ENCODE measurements around the gene TBC1D14.

Gene TBC1D14

GRCh38 chr4:6917461-6918271 is 8.0 kb downstream of the TBC1D14 start:
- Histone ChIP-seq H2AK5ac (ENCODE audit: low read length) (no peak overlapping the region), H3K14ac (ENCODE audit: low read length) (no peak overlapping the region), H3K9me3 (ENCODE audit: insufficient read depth, low read depth, low read length) (no peaks in the 10 kb centered on the region), H2BK12ac (ENCODE audit: low read length) (no peak overlapping the region), H4K12ac (ENCODE audit: low read depth, low read length) (no peak overlapping the region), H4K8ac (ENCODE audit: low read depth, low read length) (no peak overlapping the region), H3K4ac (ENCODE audit: low read depth, low read length) (no peak overlapping the region), H3K4me1 (ENCODE audit: control insufficient read depth in 1 of 2, insufficient read depth in 2 of 2, low read length in 2 of 2) (peaks cover 22 to 30% of the 10 kb centered on the region in 2 experiments), H2BK120ac (ENCODE audit: insufficient read depth, low read length, poor library complexity) (no peak overlapping the region), H3K23ac (ENCODE audit: low read length) (no peak overlapping the region), H3K4me2 (ENCODE audit: low read length) (no peak overlapping the region), H2BK5ac (ENCODE audit: low read depth, low read length, poor library complexity) (no peak overlapping the region), H3K27me3 (ENCODE audit: insufficient read depth, low read length) (no peaks in the 10 kb centered on the region), H3K9ac (ENCODE audit: low read length) (no peak overlapping the region), H3K18ac (ENCODE audit: low read length) (no peak overlapping the region), H3K79me2 (ENCODE audit: control insufficient read depth, insufficient read depth, low read length, poor library complexity) (no peaks in the 10 kb centered on the region), H3K36me3 (ENCODE audit: control insufficient read depth in 1 of 2, insufficient read depth in 2 of 2, low read length in 2 of 2) (no peaks in the 10 kb centered on the region), H4K91ac (ENCODE audit: low read depth, low read length) (peak overlapping the region; percentile 1), H3K27ac (ENCODE audit: low read depth, low read length) (no peak overlapping the region), H3K4me3 (ENCODE audit: low read depth, low read length) (no peak overlapping the region), H2AFZ (ENCODE audit: insufficient read depth, low read length, poor library complexity) (no peak overlapping the region), H3K79me1 (ENCODE audit: low read length) (peaks cover 6% of the 10 kb centered on the region)
- peak in 1 of 2 donors; percentile 58 for DNase-seq
- no CpG with 5 or more reads among the region's 18 CpGs for WGBS (ENCODE audit: extremely low coverage, insufficient coverage, insufficient read length)

- WGBS (ENCODE audit: extremely low coverage, insufficient coverage, insufficient read length), result no CpG with 5 or more reads among the region's 7 CpGs
Measured at GRCh38 chr4:6918338-6918737, 8.7 kb downstream of the TBC1D14 start.

GRCh38 chr4:6920171-6920570 is 10.5 kb downstream of the TBC1D14 start:
- no peaks in the 10 kb centered on the region for H3K27me3 ChIP-seq (ENCODE audit: insufficient read depth, low read length)

More at GRCh38 chr4:6918338-6918737, 8.7 kb downstream of the TBC1D14 start:
- Histone ChIP-seq H3K36me3 (ENCODE audit: control insufficient read depth in 1 of 2, insufficient read depth in 2 of 2, low read length in 2 of 2) (peaks cover under 1 to 1% of the 10 kb centered on the region in 2 experiments), H3K79me2 (ENCODE audit: control insufficient read depth, insufficient read depth, low read length, poor library complexity) (no peaks in the 10 kb centered on the region), H3K9me3 (ENCODE audit: insufficient read depth, low read depth, low read length) (no peaks in the 10 kb centered on the region), H3K18ac (ENCODE audit: low read length) (no peak overlapping the region), H3K4me3 (ENCODE audit: low read depth, low read length) (no peak overlapping the region), H3K27ac (ENCODE audit: low read depth, low read length) (no peak overlapping the region), H3K79me1 (ENCODE audit: low read length) (peaks cover 6% of the 10 kb centered on the region), H2BK12ac (ENCODE audit: low read length) (no peak overlapping the region), H3K4me1 (ENCODE audit: control insufficient read depth in 1 of 2, insufficient read depth in 2 of 2, low read length in 2 of 2) (peaks cover 22 to 30% of the 10 kb centered on the region in 2 experiments), H3K4me2 (ENCODE audit: low read length) (no peak overlapping the region), H3K9ac (ENCODE audit: low read length) (no peak overlapping the region), H3K27me3 (ENCODE audit: insufficient read depth, low read length) (no peaks in the 10 kb centered on the region), H3K23ac (ENCODE audit: low read length) (no peak overlapping the region), H2BK5ac (ENCODE audit: low read depth, low read length, poor library complexity) (no peak overlapping the region), H4K12ac (ENCODE audit: low read depth, low read length) (no peak overlapping the region), H4K91ac (ENCODE audit: low read depth, low read length) (no peak overlapping the region), H4K8ac (ENCODE audit: low read depth, low read length) (no peak overlapping the region), H2BK120ac (ENCODE audit: insufficient read depth, low read length, poor library complexity) (no peak overlapping the region), H3K14ac (ENCODE audit: low read length) (no peak overlapping the region), H2AFZ (ENCODE audit: insufficient read depth, low read length, poor library complexity) (no peak overlapping the region), H3K4ac (ENCODE audit: low read depth, low read length) (peak overlapping the region; percentile 73), H2AK5ac (ENCODE audit: low read length) (peak overlapping the region; percentile 67)
- no peak for DNase-seq

GRCh38 chr4:6923507-6923906 is 13.9 kb downstream of the TBC1D14 start:
- no peak overlapping the region for H3K4me3 ChIP-seq (ENCODE audit: low read depth, low read length)
- no peaks in the 10 kb centered on the region for H3K9me3 ChIP-seq (ENCODE audit: insufficient read depth, low read depth, low read length)
- no peak overlapping the region for H2BK120ac ChIP-seq (ENCODE audit: insufficient read depth, low read length, poor library complexity)
- H3K4ac ChIP-seq (ENCODE audit: low read depth, low read length), result no peak overlapping the region
- H3K79me2 ChIP-seq (ENCODE audit: control insufficient read depth, insufficient read depth, low read length, poor library complexity), result no peaks in the 10 kb centered on the region
- no CpG with 5 or more reads among the region's 32 CpGs for WGBS (ENCODE audit: extremely low coverage, insufficient coverage, insufficient read length)
- no peak for DNase-seq
- no peak overlapping the region for H3K14ac ChIP-seq (ENCODE audit: low read length)
- H2BK12ac ChIP-seq (ENCODE audit: low read length), result no peak overlapping the region
- no peak overlapping the region for H3K27ac ChIP-seq (ENCODE audit: low read depth, low read length)
- H3K79me1 ChIP-seq (ENCODE audit: low read length), result no peaks in the 10 kb centered on the region
- H3K18ac ChIP-seq (ENCODE audit: low read length), result no peak overlapping the region
- H4K12ac ChIP-seq (ENCODE audit: low read depth, low read length), result no peak overlapping the region
- peaks cover 9 to 11% of the 10 kb centered on the region in 2 experiments for H3K4me1 ChIP-seq (ENCODE audit: control insufficient read depth in 1 of 2, insufficient read depth in 2 of 2, low read length in 2 of 2)
- no peak overlapping the region for H4K8ac ChIP-seq (ENCODE audit: low read depth, low read length)
- no peak overlapping the region for H2BK5ac ChIP-seq (ENCODE audit: low read depth, low read length, poor library complexity)
- H3K9ac ChIP-seq (ENCODE audit: low read length), result no peak overlapping the region
- no peak overlapping the region for H4K91ac ChIP-seq (ENCODE audit: low read depth, low read length)
- peaks cover 10 to 16% of the 10 kb centered on the region in 2 experiments for H3K36me3 ChIP-seq (ENCODE audit: control insufficient read depth in 1 of 2, insufficient read depth in 2 of 2, low read length in 2 of 2)
- H2AK5ac ChIP-seq (ENCODE audit: low read length), result no peak overlapping the region
- H3K23ac ChIP-seq (ENCODE audit: low read length), result no peak overlapping the region
- H2AFZ ChIP-seq (ENCODE audit: insufficient read depth, low read length, poor library complexity), result no peak overlapping the region
- no peaks in the 10 kb centered on the region for H3K27me3 ChIP-seq (ENCODE audit: insufficient read depth, low read length)
- no peak overlapping the region for H3K4me2 ChIP-seq (ENCODE audit: low read length)

More at GRCh38 chr4:6920171-6920570, 10.5 kb downstream of the TBC1D14 start:
- Histone ChIP-seq H3K4me2 (ENCODE audit: low read length) (no peak overlapping the region), H3K9me3 (ENCODE audit: insufficient read depth, low read depth, low read length) (no peaks in the 10 kb centered on the region), H2BK5ac (ENCODE audit: low read depth, low read length, poor library complexity) (no peak overlapping the region), H3K79me2 (ENCODE audit: control insufficient read depth, insufficient read depth, low read length, poor library complexity) (no peaks in the 10 kb centered on the region), H4K91ac (ENCODE audit: low read depth, low read length) (no peak overlapping the region), H3K9ac (ENCODE audit: low read length) (no peak overlapping the region), H2BK12ac (ENCODE audit: low read length) (no peak overlapping the region), H3K4me1 (ENCODE audit: control insufficient read depth in 1 of 2, insufficient read depth in 2 of 2, low read length in 2 of 2) (peaks cover 25 to 28% of the 10 kb centered on the region in 2 experiments), H3K4ac (ENCODE audit: low read depth, low read length) (no peak overlapping the region), H3K14ac (ENCODE audit: low read length) (no peak overlapping the region), H3K36me3 (ENCODE audit: control insufficient read depth in 1 of 2, insufficient read depth in 2 of 2, low read length in 2 of 2) (peaks cover 10 to 12% of the 10 kb centered on the region in 2 experiments), H4K8ac (ENCODE audit: low read depth, low read length) (no peak overlapping the region), H2BK120ac (ENCODE audit: insufficient read depth, low read length, poor library complexity) (no peak overlapping the region), H2AFZ (ENCODE audit: insufficient read depth, low read length, poor library complexity) (no peak overlapping the region), H2AK5ac (ENCODE audit: low read length) (no peak overlapping the region), H3K79me1 (ENCODE audit: low read length) (peaks cover 6% of the 10 kb centered on the region), H3K27ac (ENCODE audit: low read depth, low read length) (no peak overlapping the region), H3K18ac (ENCODE audit: low read length) (no peak overlapping the region), H3K23ac (ENCODE audit: low read length) (no peak overlapping the region), H4K12ac (ENCODE audit: low read depth, low read length) (no peak overlapping the region), H3K4me3 (ENCODE audit: low read depth, low read length) (no peak overlapping the region)
- no CpG with 5 or more reads among the region's 3 CpGs for WGBS (ENCODE audit: extremely low coverage, insufficient coverage, insufficient read length)
- DNase-seq, result no peak

Measured in trophoblast cell (in vitro differentiated cells and primary cell).